Spinal cord (tissue), 10 donors: ENCODE measurements around the gene UPF3B. TPM values are rescaled to one million over a fixed set of nuclear protein-coding genes. Genes with fewer than 3 reads are reported as not detected.

Experiments
- DNase-seq, 6 donors: peaks; one replicate each; pipeline versions ENCODE4 v3.0.0 to v3.0.0-alpha.2; 2013 to 2015; ENCODE audit warnings: low spot score in 6 of 6, low read depth in 4 of 6
- H3K27ac ChIP-seq: one replicate; pipeline ENCODE4 v1.5.1; 2013; ENCODE audit warnings: low read depth, low read length, control low read depth
- H3K27me3 ChIP-seq: one replicate; pipeline ENCODE4 v1.6.1; 2013; ENCODE audit warnings: low read length; ENCODE audit not compliant: control insufficient read depth, insufficient read depth
- H3K36me3 ChIP-seq: one replicate; pipeline ENCODE4 v1.6.1; 2013; ENCODE audit warnings: low read length; ENCODE audit not compliant: control insufficient read depth, insufficient read depth
- H3K4me1 ChIP-seq: one replicate; pipeline ENCODE4 v1.6.1; 2013; ENCODE audit warnings: low read length; ENCODE audit not compliant: control insufficient read depth, insufficient read depth
- H3K4me3 ChIP-seq: one replicate; pipeline ENCODE4 v1.5.1; 2013; ENCODE audit warnings: low read depth, low read length, control low read depth
- H3K9me3 ChIP-seq: one replicate; pipeline ENCODE4 v1.6.1; 2013; ENCODE audit warnings: low read length; ENCODE audit not compliant: control insufficient read depth, insufficient read depth
- WGBS: methylation state at CpG from one replicate; pipeline ENCODE4 v1.1.5; 2013; ENCODE audit warnings: missing lambda C conversion rate; ENCODE audit not compliant: insufficient coverage; 5-methylcytosine and 5-hydroxymethylcytosine counted together
- polyA plus RNA-seq, 2 donors: library from polyadenylated mRNA; unstranded; fragments of 120-200 nt; gene quantifications; one replicate each; pipeline ENCODE4 v1.2.1, GENCODE V29; 2013; ENCODE audit not compliant: insufficient read length in 2 of 2
- small RNA-seq: library from RNA; depleted of rRNA; stranded (forward); fragments of <200 nt; gene quantifications from one replicate; pipeline ENCODE3, GENCODE V24; 2014; ENCODE audit warnings: low replicate concordance
- total RNA-seq, 2 donors: library from RNA; depleted of rRNA in 1 of 2; stranded (reverse); fragments of 120-200 nt in 1 of 2; fragments of >200 nt in 1 of 2; gene quantifications; one replicate each; pipeline versions ENCODE4 v1.2.3 to v1.2.4, GENCODE V29; 2013 to 2014
- donor health status: healthy.

The UPF3B gene
- total and polyA plus RNA-seq, 4 donors: 3.9 to 25.3 (median 14.9) TPM

DNA sequence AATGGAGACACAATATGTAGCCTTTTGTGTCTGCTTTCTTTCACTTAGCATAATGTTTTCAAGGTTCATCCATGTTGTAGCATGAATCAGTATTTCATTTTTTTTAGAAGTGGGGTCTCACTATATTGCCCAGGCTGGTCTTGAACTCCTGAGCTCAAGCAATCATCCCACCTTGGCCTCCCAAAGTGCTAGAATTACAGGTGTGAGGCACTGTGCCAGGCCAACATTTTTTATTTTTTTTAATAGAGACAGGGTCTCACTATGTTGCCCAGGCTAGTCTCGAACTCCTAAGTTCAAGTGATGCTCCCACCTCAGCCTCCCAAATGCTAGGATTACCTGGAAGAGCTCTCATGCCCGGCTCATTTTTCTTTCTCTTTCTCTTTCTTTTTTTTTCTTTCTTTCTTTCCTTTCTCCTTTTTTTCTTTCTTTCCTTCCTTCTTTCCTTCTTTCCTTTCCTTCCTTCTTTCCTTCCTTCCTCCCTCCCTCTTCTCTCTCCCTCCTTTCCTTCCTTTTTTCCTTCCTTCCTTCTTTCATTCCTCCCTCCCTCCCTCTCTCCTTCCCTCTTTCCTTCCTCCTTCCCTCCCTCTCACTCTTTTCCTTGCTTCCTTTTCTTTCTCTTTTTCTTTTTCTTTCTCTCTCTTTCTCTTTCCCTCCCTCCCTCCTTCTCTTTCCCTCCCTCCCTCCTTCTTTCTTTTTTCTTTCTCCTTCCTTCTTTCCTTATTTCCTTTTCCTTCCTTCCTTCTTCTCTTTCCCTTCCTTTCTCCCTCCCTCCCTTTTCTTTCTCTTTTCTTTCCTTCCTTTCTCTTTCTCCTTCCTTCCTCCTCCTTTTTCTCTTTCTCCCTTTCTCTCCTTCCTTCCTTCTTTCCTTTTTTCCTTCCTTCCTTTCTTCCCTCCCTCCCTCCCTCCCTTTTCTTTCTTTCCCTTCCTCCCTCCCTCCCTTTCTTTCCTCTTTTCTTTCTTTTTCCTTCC is 51.2 kb downstream of the UPF3B start:
- DNase-seq: no peak
- Histone ChIP-seq H3K27me3 (no peaks in the 10 kb centered on the region), H3K4me1 (no peaks in the 10 kb centered on the region), H3K36me3 (no peaks in the 10 kb centered on the region), H3K9me3 (no peaks in the 10 kb centered on the region), H3K27ac (no peak overlapping the region), H3K4me3 (no peak overlapping the region)
- WGBS: 65% methylated on average over 2 of the region's 2 CpGs

DNA sequence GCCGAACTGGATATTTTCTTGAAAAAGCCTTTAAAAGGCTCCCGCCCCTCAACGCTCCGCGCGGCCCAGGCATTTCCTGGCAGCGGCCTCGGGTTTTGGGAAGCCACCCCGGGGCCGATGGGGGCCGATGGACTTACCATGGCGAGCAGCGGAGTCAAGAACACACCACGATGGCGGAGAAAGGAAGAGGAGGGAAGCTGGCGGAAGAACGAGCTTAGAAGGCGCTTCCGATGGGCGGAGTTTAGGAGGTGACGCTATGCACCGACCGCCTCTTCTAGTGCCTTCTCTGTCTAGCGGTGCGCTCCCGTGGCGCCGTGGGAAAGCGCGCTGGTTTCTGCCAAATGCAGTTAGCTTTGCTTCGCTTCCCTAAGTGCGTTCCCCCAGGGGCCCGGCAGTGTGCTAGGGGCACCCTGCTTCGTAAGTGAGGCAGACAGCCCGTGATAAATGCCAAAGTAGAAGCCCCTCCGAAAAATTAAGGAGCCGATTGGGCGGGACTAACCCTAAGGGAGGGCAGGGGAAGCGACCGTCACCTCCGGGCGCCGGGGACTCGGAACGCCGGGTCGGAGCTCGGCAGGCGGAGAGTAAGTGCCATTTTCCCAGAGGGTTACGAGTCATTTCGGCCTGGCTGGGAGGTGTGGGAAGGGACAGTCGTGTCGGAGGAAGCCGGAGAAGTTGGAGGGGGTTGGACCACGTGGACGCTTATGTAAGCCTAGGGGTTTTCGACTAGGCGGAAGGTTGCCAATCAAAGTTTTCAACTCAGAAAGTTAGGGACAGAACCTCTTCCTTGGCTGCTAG is 61.1 kb downstream of the UPF3B start, which contains the start of gene RPL39:
Gene RPL39 (minus strand): TSS at position 194 of the 795 bp plus-strand sequence. CDS start 54 bp downstream, at position 140.
- Histone ChIP-seq H3K4me3 (peak within 1 kb of the TSS; percentile 80), H3K27me3 (no peaks in the 10 kb centered on the region), H3K36me3 (peaks cover 6% of the 10 kb centered on the region), H3K27ac (peak within 1 kb of the TSS; percentile 98), H3K9me3 (no peaks in the 10 kb centered on the region), H3K4me1 (peaks cover 7% of the 10 kb centered on the region)
- WGBS: 21% methylated on average over 57 of the region's 58 CpGs
- DNase-seq: peak; percentile 70 to 96 (median 75)

DNA sequence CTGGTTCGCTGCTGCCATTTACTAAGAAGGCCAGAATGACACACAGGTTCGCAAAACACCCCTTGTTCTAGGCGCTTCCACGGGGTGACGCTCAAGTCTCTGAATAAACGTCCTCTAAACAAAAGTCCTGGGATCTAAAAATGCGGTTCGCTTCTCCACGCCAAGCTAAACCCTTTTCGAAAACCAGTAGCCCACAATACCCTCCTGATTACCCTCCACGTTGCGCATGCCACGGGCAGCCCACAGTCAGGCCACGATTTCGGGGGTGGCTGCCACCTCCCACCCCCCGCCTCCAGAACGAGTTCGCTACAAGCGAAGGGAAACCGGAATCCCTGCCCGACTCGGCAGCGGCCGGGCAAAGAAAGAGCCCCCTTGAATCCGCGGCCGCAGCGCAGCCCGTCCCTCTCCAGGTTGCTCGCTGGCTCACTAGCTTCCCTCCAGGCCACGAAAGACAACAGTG is 61.8 kb downstream of the UPF3B start:
- Histone ChIP-seq H3K9me3 (no peaks in the 10 kb centered on the region), H3K4me1 (peaks cover 7% of the 10 kb centered on the region), H3K4me3 (peak overlapping the region; percentile 80), H3K27me3 (no peaks in the 10 kb centered on the region), H3K36me3 (peaks cover 6% of the 10 kb centered on the region), H3K27ac (peak overlapping the region; percentile 98)
- WGBS: 29% methylated on average over 24 of the region's 31 CpGs
- peak in 4 of 6 donors; percentile 4 to 75 (median 29) for DNase-seq

DNA sequence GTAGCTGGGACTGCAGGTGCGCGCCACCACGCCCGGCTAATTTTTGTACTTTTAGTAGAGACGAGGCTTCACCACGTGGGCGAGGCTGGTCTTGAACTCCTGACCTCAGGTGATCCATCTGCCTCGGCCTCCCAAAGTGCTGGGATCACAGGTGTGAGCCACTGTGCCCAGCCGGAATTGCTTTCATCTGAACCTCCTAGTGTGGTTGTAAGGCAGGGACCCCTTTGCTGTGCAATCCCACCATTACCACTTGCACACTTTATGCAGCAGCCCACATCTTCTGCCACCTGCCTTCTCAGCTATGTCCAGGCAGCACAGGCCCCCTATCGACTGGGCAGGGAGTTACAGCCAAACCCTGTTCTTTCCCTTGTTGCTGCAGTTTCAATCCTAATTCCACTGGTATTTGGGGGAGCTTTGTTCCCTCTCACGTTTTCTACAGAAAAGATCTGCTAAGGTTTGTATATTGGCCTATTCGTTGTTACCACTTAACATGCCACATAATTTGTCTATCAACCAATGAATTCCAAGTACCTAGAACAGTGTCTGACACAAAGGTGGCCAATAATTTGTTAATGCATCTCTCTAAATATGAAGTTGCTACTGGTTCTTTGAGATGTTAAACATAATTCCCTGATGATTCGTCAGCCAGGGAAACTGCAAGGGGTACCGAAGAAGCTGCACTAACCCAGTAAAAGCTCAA is 67.9 kb downstream of the UPF3B start:
- H3K27me3 ChIP-seq: no peaks in the 10 kb centered on the region
- peaks cover 18% of the 10 kb centered on the region for H3K36me3 ChIP-seq
- H3K9me3 ChIP-seq: no peaks in the 10 kb centered on the region
- WGBS: 90% methylated on average over 10 of the region's 14 CpGs
- H3K27ac ChIP-seq: no peak overlapping the region
- no peak for DNase-seq
- H3K4me3 ChIP-seq: no peak overlapping the region
- H3K4me1 ChIP-seq: peaks cover 2% of the 10 kb centered on the region

Small RNA genes lying within 50 kb of the gene (small RNA-seq; reads per million reads assigned to genes)
- not detected for gene SNORA69

Other genes with a start within 250 kb of the UPF3B start
- gene NKRF, start 246.5 kb downstream of the UPF3B start, total RNA-seq: 10 to 100 TPM in 1 of 2 donors, 1 to 10 TPM in 1; 6.4 to 22.4 TPM
- 10 to 100 TPM; 22.2 to 27.0 TPM for gene NKRF, start 246.5 kb downstream of the UPF3B start, polyA plus RNA-seq
- gene SEPTIN6, start 159.8 kb downstream of the UPF3B start, total RNA-seq: 10 to 100 TPM; 40.0 to 52.7 TPM
- gene SEPTIN6, start 159.8 kb downstream of the UPF3B start, polyA plus RNA-seq: 10 to 100 TPM; 69.2 to 73.7 TPM
- gene SOWAHD, start 94.4 kb downstream of the UPF3B start, total RNA-seq: under 1 TPM; 0.50 to 0.88 TPM
- 1 to 10 TPM; 1.1 to 1.7 TPM for gene SOWAHD, start 94.4 kb downstream of the UPF3B start, polyA plus RNA-seq
- 1,000 to 10,000 TPM; 1,424 to 2,585 TPM for gene RPL39, start 61.3 kb downstream of the UPF3B start, total RNA-seq
- gene RPL39, start 61.3 kb downstream of the UPF3B start, polyA plus RNA-seq: 1,000 to 10,000 TPM; 1,050 to 1,061 TPM
- gene RNF113A, start 18.8 kb upstream of the UPF3B start, total RNA-seq: 10 to 100 TPM in 1 of 2 donors, 1 to 10 TPM in 1; 8.8 to 16.0 TPM
- gene RNF113A, start 18.8 kb upstream of the UPF3B start, polyA plus RNA-seq: 10 to 100 TPM; 17.9 to 18.5 TPM
- gene NDUFA1, start 18.9 kb upstream of the UPF3B start, total RNA-seq: 100 to 1,000 TPM in 1 of 2 donors, 10 to 100 TPM in 1; 59.9 to 240 TPM
- gene NDUFA1, start 18.9 kb upstream of the UPF3B start, polyA plus RNA-seq: 100 to 1,000 TPM; 123 to 135 TPM
- gene AKAP14, start 42.9 kb upstream of the UPF3B start, total RNA-seq: 10 to 100 TPM in 1 of 2 donors, under 1 TPM in 1; 0.99 to 16.3 TPM
- 1 to 10 TPM; 2.0 to 3.3 TPM for gene AKAP14, start 42.9 kb upstream of the UPF3B start, polyA plus RNA-seq
- gene NKAP, start 90.8 kb upstream of the UPF3B start, total RNA-seq: 1 to 10 TPM; 8.9 to 9.8 TPM
- 10 to 100 TPM; 13.5 to 14.5 TPM for gene NKAP, start 90.8 kb upstream of the UPF3B start, polyA plus RNA-seq
- not detected for gene RHOXF2B, start 224.7 kb upstream of the UPF3B start, total RNA-seq
- under 1 TPM; 0.14 to 0.18 TPM for gene RHOXF2B, start 224.7 kb upstream of the UPF3B start, polyA plus RNA-seq